IgD-negative memory B cell (primary cell): ENCODE measurements around the gene PTGR2. TPM values are rescaled to one million over a fixed set of nuclear protein-coding genes. Genes with fewer than 3 reads are reported as not detected.
"Not testable (repeated sequence)": the region's sequence is repeated elsewhere in the genome, so short reads cannot be mapped to it uniquely, and the experiment has no call there.

Source experiments
- H3K27ac Mint-ChIP-seq, 3 donors: one replicate each; pipeline ENCODE4 v1.8.0; 2020 to 2022; ENCODE audit warnings: mild to moderate bottlenecking in 3 of 3, mixed read lengths in 3 of 3, moderate library complexity in 1 of 3
- H3K27me3 Mint-ChIP-seq: one replicate; pipeline ENCODE4 v1.8.0; 2021; ENCODE audit warnings: mixed read lengths
- H3K36me3 Mint-ChIP-seq: one replicate; pipeline ENCODE4 v1.8.0; 2020; ENCODE audit warnings: mild to moderate bottlenecking, mixed read lengths
- H3K4me1 Mint-ChIP-seq, 3 donors: one replicate each; pipeline ENCODE4 v1.8.0; 2020 to 2022; ENCODE audit warnings: mixed read lengths in 3 of 3, mild to moderate bottlenecking in 1 of 3
- H3K4me3 Mint-ChIP-seq, 4 donors: one replicate each; pipeline ENCODE4 v1.8.0; 2020 to 2022; ENCODE audit warnings: mild to moderate bottlenecking in 4 of 4, mixed read lengths in 4 of 4, moderate library complexity in 3 of 4
- H3K9me3 Mint-ChIP-seq, 3 donors: one replicate each; pipeline ENCODE4 v1.8.0; 2020 to 2021; ENCODE audit warnings: mixed read lengths in 3 of 3, mild to moderate bottlenecking in 1 of 3
- polyA plus RNA-seq: library from polyadenylated mRNA; unstranded; fragments of 300-500 nt; fragmentation: Illumina TruSeq; gene quantifications from one replicate; pipeline ENCODE4 v1.2.3, GENCODE V29; 2021

Gene PTGR2
- polyA plus RNA-seq, 1 donor from 2014 or later: 2.0 TPM

GRCh38 chr14:73851000-73851399, 631 bp upstream of the PTGR2 start:
- Mint-ChIP-seq H3K27me3 (peaks cover 4% of the 10 kb centered on the region), H3K27ac (peak overlapping the region; percentile 36 to 97 (median 89)), H3K4me1 (peaks cover 13 to 15% (median 15%) of the 10 kb centered on the region in 3 donors), H3K4me3 (peak overlapping the region; percentile 96 to 99 (median 98)), H3K36me3 (peaks cover 2% of the 10 kb centered on the region), H3K9me3 (no peaks in the 10 kb centered on the region)

GRCh38 chr14:73859145-73859544, 7.5 kb downstream of the PTGR2 start:
- H3K27ac Mint-ChIP-seq: no peak overlapping the region
- no peaks in the 10 kb centered on the region for H3K36me3 Mint-ChIP-seq
- peaks cover 0 to 2% (median 2%) of the 10 kb centered on the region in 3 donors for H3K4me1 Mint-ChIP-seq
- no peaks in the 10 kb centered on the region for H3K27me3 Mint-ChIP-seq
- no peaks in the 10 kb centered on the region for H3K9me3 Mint-ChIP-seq
- H3K4me3 Mint-ChIP-seq: no peak overlapping the region

DNA sequence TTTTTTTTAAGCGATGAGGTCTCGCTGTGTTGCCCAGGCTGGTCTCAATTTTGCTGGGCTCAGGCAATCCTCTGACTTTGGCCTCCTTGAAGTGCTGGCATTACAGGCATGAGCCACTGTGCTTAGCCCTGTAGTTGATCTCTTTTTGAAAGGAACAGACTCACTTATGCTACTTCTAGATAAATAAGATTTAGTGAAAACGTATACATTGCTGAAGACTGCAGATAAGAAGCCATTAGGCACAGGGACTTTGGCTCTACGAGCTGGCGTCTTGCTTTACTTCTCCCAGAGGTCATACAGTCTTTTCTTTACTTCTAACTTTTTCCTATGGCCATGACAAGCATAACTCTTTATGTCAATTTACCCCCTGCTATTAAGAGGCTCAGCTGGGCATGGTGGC, 9.4 kb downstream of the PTGR2 start:
- H3K27me3 Mint-ChIP-seq: no peaks in the 10 kb centered on the region
- H3K36me3 Mint-ChIP-seq: no peaks in the 10 kb centered on the region
- no peak overlapping the region for H3K4me3 Mint-ChIP-seq
- H3K4me1 Mint-ChIP-seq: peaks cover 0 to 2% (median 0%) of the 10 kb centered on the region in 3 donors
- no peak overlapping the region for H3K27ac Mint-ChIP-seq
- H3K9me3 Mint-ChIP-seq: no peaks in the 10 kb centered on the region

DNA sequence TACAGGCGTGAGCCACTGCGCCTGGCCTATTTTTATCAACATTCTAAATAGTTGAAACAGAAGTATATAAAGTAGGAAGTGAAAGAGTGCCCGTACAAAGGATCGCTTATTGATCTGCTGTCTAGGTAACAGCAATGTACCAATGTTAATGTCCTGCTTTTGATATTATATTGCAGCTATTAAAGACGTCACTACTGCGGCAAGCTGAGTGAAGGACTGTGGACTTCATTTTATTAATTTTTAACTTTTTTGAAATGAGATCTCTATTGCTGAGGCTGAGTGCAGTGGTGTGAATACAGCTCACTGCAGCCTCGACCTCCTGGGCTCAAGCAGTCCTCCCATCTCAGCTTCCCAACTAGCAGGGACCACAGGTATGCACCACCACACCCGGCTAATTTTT, 10.8 kb downstream of the PTGR2 start:
- Mint-ChIP-seq H3K9me3 (no peaks in the 10 kb centered on the region), H3K4me1 (peaks cover 0 to 2% (median 0%) of the 10 kb centered on the region in 3 donors), H3K27ac (no peak overlapping the region), H3K36me3 (peaks cover 3% of the 10 kb centered on the region), H3K4me3 (peak overlapping the region in 3 of 4 donors; percentile 63 to 75 (median 74)), H3K27me3 (no peaks in the 10 kb centered on the region)

- no peak overlapping the region for H3K4me3 Mint-ChIP-seq
- peaks cover 0 to 4% (median 0%) of the 10 kb centered on the region in 3 donors for H3K4me1 Mint-ChIP-seq
- no peaks in the 10 kb centered on the region for H3K27me3 Mint-ChIP-seq
- peaks cover 5% of the 10 kb centered on the region for H3K36me3 Mint-ChIP-seq
- no peaks in the 10 kb centered on the region for H3K9me3 Mint-ChIP-seq
- no peak overlapping the region for H3K27ac Mint-ChIP-seq
Observed at GRCh38 chr14:73863209-73863608, 11.6 kb downstream of the PTGR2 start.

DNA sequence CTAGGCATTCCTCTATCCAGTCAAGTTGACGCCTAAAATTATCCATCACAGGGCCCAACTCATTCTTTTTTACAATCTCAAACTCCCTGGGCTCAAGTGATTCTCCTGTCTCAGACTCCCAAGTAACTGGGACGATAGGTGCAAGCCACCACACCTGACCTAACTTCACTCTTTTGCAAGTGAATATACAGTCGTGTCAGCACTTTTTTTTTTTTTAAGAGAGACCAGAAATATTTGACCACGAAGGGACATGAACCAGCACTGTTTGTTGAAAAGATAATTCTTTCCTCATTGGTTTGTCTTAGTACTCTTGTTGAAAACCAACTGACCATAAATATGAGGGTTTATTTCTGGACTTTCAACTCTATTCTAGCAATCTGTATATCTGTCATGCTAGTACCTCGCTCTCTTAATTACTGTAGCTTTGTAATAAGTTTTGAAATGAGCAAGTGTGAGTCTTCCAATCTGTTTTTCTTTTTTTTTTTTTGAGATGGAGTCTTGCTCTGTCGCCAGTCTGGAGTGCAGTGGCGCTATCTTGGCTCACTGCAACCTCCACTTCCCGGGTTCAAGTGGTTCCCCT, 14.0 kb downstream of the PTGR2 start:
- Mint-ChIP-seq H3K36me3 (peaks cover 5% of the 10 kb centered on the region), H3K27me3 (no peaks in the 10 kb centered on the region), H3K4me1 (peaks cover 0 to 4% (median 0%) of the 10 kb centered on the region in 3 donors)

DNA sequence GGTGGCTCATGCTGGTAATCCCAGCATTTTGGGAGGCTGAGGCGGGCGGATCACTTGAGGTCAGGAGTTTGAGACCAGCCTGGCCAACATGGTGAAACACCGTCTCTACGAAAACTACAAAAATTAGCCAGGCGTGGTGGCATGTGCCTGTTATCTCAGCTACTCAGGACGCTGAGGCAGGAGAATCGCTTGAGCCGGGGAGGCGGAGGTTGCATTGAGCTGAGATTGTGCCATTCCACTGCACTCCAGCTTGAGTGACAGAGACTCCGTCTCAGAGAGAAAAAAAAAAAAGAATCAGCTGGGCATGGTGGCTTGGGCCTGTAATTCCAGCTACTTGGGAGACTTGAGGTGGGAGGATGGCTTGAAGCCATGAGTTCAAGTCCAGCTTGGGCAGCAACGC, 18.1 kb downstream of the PTGR2 start:
- H3K27me3 Mint-ChIP-seq, H3K4me3 Mint-ChIP-seq, H3K9me3 Mint-ChIP-seq, H3K27ac Mint-ChIP-seq, H3K4me1 Mint-ChIP-seq: not testable (repeated sequence)
- peaks cover 14% of the 10 kb centered on the region for H3K36me3 Mint-ChIP-seq

More for the DNA sequence above, 14.0 kb downstream of the PTGR2 start:
- Mint-ChIP-seq H3K27ac (no peak overlapping the region), H3K9me3 (no peaks in the 10 kb centered on the region), H3K4me3 (no peak overlapping the region)

DNA sequence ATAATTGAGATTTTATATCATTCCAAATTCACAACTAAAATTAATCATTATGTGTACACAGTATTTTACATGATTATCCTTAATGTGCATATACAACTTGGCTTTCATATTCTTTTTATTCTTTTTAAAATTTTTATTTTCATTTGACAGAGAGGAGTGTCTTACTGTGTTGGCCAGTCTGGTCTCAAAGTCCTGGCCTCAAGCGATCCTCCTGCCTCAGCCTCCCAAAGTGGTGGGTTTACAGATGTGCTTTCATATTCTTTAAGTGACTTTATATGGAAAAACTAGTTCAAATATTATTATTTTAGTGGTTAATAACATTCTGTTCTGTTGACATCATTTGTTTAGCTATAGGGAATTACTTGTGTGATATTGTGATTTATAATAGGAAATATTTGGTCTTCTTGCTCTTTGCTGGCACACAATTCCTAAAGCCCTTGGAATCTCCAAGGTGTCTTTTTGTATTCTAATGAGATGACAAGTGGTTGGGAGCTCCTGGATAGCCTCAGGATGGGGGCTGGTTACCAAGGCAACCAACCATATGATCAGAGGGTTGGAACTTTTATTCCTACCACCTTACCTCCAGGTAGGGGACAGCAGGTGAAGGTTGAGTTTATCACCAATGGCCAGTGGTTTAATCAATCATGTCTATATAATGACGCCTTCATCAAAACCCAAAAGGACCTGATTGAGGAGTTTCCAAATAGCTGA, 19.0 kb downstream of the PTGR2 start:
- peaks cover 0 to 3% (median 0%) of the 10 kb centered on the region in 3 donors for H3K4me1 Mint-ChIP-seq
- H3K27me3 Mint-ChIP-seq: no peaks in the 10 kb centered on the region
- no peaks in the 10 kb centered on the region for H3K9me3 Mint-ChIP-seq
- H3K4me3 Mint-ChIP-seq: no peak overlapping the region
- peaks cover 14% of the 10 kb centered on the region for H3K36me3 Mint-ChIP-seq
- H3K27ac Mint-ChIP-seq: no peak overlapping the region

DNA sequence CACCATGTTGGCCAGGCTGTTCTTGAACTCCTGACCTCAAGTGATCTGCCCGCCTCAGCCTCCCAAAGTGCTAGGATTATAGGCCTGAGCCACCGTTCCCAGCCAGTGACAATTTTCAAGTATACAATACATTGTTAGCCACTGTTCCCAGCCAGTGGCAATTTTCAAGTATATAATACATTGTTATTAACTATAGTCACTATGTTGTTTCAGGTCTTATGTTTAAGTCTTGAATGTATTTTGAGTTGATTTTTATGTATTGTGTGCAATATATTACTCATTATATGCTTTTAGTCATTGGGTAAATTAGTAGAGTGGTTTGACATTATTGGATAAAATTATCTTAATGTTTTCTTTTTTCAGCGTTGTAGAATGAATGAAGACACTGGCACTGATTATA, 22.0 kb downstream of the PTGR2 start:
- Mint-ChIP-seq H3K4me3 (no peak overlapping the region), H3K9me3 (no peaks in the 10 kb centered on the region), H3K27me3 (no peaks in the 10 kb centered on the region), H3K36me3 (peaks cover 10% of the 10 kb centered on the region), H3K4me1 (no peaks in the 10 kb centered on the region), H3K27ac (no peak overlapping the region)

- H3K27me3 Mint-ChIP-seq: no peaks in the 10 kb centered on the region
- no peak overlapping the region for H3K27ac Mint-ChIP-seq
- H3K4me3 Mint-ChIP-seq: no peak overlapping the region
- H3K4me1 Mint-ChIP-seq: no peaks in the 10 kb centered on the region
- no peaks in the 10 kb centered on the region for H3K9me3 Mint-ChIP-seq
- peaks cover 2% of the 10 kb centered on the region for H3K36me3 Mint-ChIP-seq
Observed at GRCh38 chr14:73877790-73878189, 26.2 kb downstream of the PTGR2 start.

- Mint-ChIP-seq H3K4me3 (no peak overlapping the region), H3K27ac (no peak overlapping the region), H3K36me3 (peaks cover 2% of the 10 kb centered on the region), H3K9me3 (no peaks in the 10 kb centered on the region), H3K27me3 (no peaks in the 10 kb centered on the region), H3K4me1 (no peaks in the 10 kb centered on the region)
Observed at GRCh38 chr14:73878436-73878835, 26.8 kb downstream of the PTGR2 start.

DNA sequence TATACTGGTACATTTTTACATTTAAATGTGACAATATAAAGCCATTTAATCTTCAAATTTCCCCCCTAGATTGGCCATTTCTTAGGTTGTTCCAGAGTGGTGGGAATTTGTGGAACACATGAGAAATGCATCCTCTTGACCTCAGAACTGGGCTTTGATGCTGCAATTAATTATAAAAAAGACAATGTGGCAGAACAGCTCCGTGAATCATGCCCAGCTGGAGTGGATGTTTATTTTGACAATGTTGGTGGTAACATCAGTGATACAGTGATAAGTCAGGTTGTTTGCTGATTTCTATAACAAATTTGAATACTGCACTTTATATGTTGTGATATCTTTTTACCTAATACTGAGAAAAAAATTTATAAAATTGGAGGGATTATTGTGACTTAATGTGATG, 27.4 kb downstream of the PTGR2 start:
- Mint-ChIP-seq H3K27ac (no peak overlapping the region), H3K36me3 (no peaks in the 10 kb centered on the region), H3K4me3 (no peak overlapping the region), H3K4me1 (no peaks in the 10 kb centered on the region), H3K9me3 (no peaks in the 10 kb centered on the region), H3K27me3 (no peaks in the 10 kb centered on the region)

- H3K9me3 Mint-ChIP-seq: no peaks in the 10 kb centered on the region
- no peaks in the 10 kb centered on the region for H3K27me3 Mint-ChIP-seq
- H3K27ac Mint-ChIP-seq: peak overlapping the region; percentile 9 to 93 (median 86)
- H3K4me3 Mint-ChIP-seq: peak overlapping the region in 3 of 4 donors; percentile 18 to 99 (median 98)
- peaks cover 2% of the 10 kb centered on the region for H3K36me3 Mint-ChIP-seq
- H3K4me1 Mint-ChIP-seq: peaks cover 26 to 43% (median 33%) of the 10 kb centered on the region in 3 donors
Observed at GRCh38 chr14:73884438-73885190, 33.0 kb downstream of the PTGR2 start.

DNA sequence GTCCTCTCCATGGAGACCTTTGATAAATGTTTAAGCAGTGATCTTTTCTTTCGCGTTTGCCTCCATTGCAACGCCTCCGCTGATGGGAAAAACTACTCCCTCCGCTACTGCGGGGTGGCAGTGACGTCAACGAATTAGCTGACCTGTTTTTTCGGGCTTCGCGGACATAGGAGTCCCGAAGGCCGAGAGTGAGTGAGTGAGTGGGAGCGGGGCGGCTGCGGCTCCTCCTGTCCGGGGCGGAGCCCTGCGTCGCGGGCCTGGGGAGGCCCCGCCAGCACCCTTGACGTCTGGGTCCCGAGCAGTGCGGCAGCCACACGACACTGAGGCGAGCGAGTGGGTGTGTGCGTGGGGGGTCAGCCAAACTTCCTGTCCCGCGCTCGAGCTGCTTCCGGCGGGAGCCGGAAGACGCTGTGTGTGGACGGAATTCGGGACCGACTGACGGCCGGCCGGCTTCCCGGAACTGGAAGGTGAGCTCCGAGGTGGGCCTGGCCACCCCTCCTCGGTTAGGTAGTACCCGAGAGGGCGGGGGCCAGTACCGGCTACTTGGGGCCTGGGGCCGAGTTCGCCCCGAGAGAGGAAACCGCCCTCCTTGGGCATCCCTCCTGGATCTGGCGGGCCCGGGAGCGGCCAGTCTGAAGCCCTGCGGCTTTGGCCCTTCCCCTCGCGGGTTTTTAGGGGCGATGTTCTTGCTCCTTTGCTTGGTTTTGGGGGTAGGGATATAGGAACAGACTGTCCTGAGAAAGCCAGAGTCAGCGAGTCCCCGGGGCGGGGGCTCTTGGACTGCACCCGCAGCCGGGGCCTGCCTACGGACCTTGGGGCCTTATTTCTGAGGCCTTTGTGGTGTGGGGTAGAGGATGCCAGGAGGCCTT, 35.1 kb downstream of the PTGR2 start, which contains the start of gene ZNF410:
TSS of gene ZNF410 (plus strand) at position 411 of the 869 bp plus-strand sequence. CDS start 5,317 bp downstream, outside the sequence.
- H3K4me3 Mint-ChIP-seq: peak within 1 kb of the TSS; percentile 88 to 99 (median 96)

More for the DNA sequence above, 35.1 kb downstream of the PTGR2 start, which contains the start of gene ZNF410:
- H3K27me3 Mint-ChIP-seq: no peaks in the 10 kb centered on the region
- H3K9me3 Mint-ChIP-seq: no peaks in the 10 kb centered on the region
- H3K4me1 Mint-ChIP-seq: peaks cover 26 to 44% (median 33%) of the 10 kb centered on the region in 3 donors
- peak within 1 kb of the TSS; percentile 93 to 98 (median 97) for H3K27ac Mint-ChIP-seq
- peaks cover 2% of the 10 kb centered on the region for H3K36me3 Mint-ChIP-seq
